Keratinocyte (primary cell): ENCODE results near the gene ATP9B.

Experiments used
- EZH2 ChIP-seq: IDR thresholded peaks from one replicate; pipeline ENCODE4 v1.6.1; 2012; ENCODE audit warnings: inconsistent platforms, mild to moderate bottlenecking, low read length, moderate library complexity
- TF ChIP-seq, protein P1 (sequence below), 3 experiments: IDR thresholded peaks in 1 of 3; conservative IDR thresholded peaks in 1 of 3; optimal IDR thresholded peaks in 1 of 3; 2 replicates in 2 of 3; 3 replicates in 1 of 3; pipeline versions ENCODE3 to v1.5.1; 2011; ENCODE audit warnings: low read length in 3 of 3, mild to moderate bottlenecking in 3 of 3, moderate library complexity in 2 of 3, control low read depth in 1 of 3, inconsistent platforms in 1 of 3; ENCODE audit not compliant: insufficient read depth in 2 of 3; ENCODE audit errors: extremely low read depth in 1 of 3

DNA sequence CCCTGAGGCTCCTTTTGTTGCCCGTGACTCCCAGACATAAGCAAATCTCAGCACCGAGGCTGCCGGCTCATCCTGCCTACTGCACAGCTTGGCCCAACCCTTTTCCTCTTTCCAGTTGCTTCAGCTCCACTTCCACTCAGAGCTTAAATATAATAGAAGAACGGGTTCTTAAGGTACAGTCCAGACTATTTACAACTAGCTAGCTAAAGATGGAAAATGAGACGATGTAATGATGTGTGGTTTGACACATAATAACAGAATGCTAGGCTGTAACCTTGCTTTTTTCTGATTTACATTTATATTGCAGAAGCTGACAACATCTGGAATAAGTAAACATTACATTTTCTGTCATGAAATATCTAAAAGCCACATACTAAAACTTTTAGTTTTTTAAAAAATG lies 26.9 kb upstream of the ATP9B start:
- TF ChIP-seq, protein P1, sequence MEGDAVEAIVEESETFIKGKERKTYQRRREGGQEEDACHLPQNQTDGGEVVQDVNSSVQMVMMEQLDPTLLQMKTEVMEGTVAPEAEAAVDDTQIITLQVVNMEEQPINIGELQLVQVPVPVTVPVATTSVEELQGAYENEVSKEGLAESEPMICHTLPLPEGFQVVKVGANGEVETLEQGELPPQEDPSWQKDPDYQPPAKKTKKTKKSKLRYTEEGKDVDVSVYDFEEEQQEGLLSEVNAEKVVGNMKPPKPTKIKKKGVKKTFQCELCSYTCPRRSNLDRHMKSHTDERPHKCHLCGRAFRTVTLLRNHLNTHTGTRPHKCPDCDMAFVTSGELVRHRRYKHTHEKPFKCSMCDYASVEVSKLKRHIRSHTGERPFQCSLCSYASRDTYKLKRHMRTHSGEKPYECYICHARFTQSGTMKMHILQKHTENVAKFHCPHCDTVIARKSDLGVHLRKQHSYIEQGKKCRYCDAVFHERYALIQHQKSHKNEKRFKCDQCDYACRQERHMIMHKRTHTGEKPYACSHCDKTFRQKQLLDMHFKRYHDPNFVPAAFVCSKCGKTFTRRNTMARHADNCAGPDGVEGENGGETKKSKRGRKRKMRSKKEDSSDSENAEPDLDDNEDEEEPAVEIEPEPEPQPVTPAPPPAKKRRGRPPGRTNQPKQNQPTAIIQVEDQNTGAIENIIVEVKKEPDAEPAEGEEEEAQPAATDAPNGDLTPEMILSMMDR (optimal IDR thresholded peaks at IDR 0.05 in 1 of 3, IDR thresholded peaks at IDR 0.05 in 1 of 3, conservative IDR thresholded peaks at IDR 0.05 in 1 of 3; ENCODE audit: extremely low read depth in 1 of 3, insufficient read depth in 2 of 3, low read length in 3 of 3): no peak
- TF ChIP-seq EZH2: no peak
